Effector memory CD4-positive, alpha-beta T cell (primary cell): ENCODE data around the gene VPS18.

Experiments
- DNase-seq, 3 donors: peaks; one replicate each; pipeline ENCODE4 v3.0.0-alpha.2; 2020
- H3K27ac ChIP-seq: 2 replicates; pipeline ENCODE4 v1.7.0; 2013; ENCODE audit warnings: mild to moderate bottlenecking, low read length, moderate library complexity; ENCODE audit not compliant: insufficient read depth, poor library complexity, severe bottlenecking
- H3K27me3 ChIP-seq: replicated peaks from 2 replicates; pipeline ENCODE4 v1.7.0; 2013; ENCODE audit warnings: mild to moderate bottlenecking, low read length; ENCODE audit not compliant: insufficient read depth, control insufficient read depth, poor library complexity, severe bottlenecking
- H3K36me3 ChIP-seq: 2 replicates; pipeline ENCODE4 v1.7.0; 2013; ENCODE audit warnings: mild to moderate bottlenecking, low read length, moderate library complexity; ENCODE audit not compliant: control insufficient read depth, insufficient read depth
- H3K4me1 ChIP-seq: 2 replicates; pipeline ENCODE4 v1.7.0; 2013; ENCODE audit warnings: low read length, mild to moderate bottlenecking; ENCODE audit not compliant: control insufficient read depth, insufficient read depth, poor library complexity, severe bottlenecking
- H3K4me3 ChIP-seq: 2 replicates; pipeline ENCODE4 v1.7.0; 2013; ENCODE audit warnings: low read length, low read depth, mild to moderate bottlenecking; ENCODE audit not compliant: insufficient read depth, poor library complexity, severe bottlenecking
- H3K9me3 ChIP-seq: 2 replicates; pipeline ENCODE4 v1.7.0; 2013; ENCODE audit warnings: mild to moderate bottlenecking, low read length, moderate library complexity; ENCODE audit not compliant: control insufficient read depth

Gene VPS18

DNA sequence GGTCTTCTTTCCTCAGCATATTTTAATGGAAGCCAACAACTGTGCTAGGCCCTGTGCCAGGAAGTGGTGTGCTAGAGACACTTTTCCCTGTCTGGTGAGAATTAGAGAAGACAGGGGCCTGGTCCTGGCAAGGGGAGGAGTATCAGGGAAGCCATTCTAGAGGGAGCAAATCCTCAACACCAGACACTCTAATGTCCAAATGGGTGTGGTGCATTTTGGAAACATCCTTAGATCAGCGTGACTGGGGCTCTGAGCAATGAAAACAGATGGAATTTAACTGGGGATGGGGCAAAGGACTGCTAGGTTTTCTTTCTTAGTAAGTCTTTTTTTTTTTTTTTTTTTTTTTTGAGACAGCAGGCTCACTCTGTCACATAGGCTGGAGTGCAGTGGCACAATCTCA, 7.7 kb upstream of the VPS18 start:
- Histone ChIP-seq H3K4me3 (no peak overlapping the region), H3K27ac (no peak overlapping the region), H3K27me3 (no peaks in the 10 kb centered on the region), H3K36me3 (no peaks in the 10 kb centered on the region), H3K4me1 (peaks cover 6% of the 10 kb centered on the region), H3K9me3 (no peaks in the 10 kb centered on the region)
- no peak for DNase-seq

DNA sequence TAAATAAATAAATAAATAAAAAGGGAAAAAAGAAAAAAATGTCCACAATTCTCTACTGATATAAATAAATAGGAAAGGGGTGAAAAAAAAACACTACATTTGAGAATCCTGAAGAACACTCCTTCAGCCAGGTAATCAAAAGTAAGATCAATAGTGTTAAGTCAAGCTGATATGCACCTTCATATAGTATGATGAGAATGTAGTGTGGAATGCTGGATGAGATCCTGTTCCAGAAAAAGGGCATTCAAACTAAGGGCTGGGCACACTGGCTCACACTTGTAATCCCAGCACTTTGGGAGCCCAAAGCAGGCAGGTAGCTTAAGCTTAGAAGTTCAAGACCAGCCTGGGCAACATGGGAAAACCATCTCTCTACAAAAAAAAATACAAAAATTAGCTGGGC, 5.1 kb upstream of the VPS18 start:
- no peak for DNase-seq
- Histone ChIP-seq H3K27me3 (no peaks in the 10 kb centered on the region), H3K27ac (no peak overlapping the region), H3K9me3 (no peaks in the 10 kb centered on the region), H3K4me1 (peaks cover 12% of the 10 kb centered on the region), H3K36me3 (no peaks in the 10 kb centered on the region), H3K4me3 (no peak overlapping the region)

GRCh38 chr15:40891138-40891537, 3.1 kb upstream of the VPS18 start:
- Histone ChIP-seq H3K27ac (no peak overlapping the region), H3K9me3 (no peaks in the 10 kb centered on the region), H3K27me3 (no peaks in the 10 kb centered on the region), H3K36me3 (peaks cover 4% of the 10 kb centered on the region), H3K4me3 (no peak overlapping the region), H3K4me1 (peaks cover 19% of the 10 kb centered on the region)
- DNase-seq = no peak

DNA sequence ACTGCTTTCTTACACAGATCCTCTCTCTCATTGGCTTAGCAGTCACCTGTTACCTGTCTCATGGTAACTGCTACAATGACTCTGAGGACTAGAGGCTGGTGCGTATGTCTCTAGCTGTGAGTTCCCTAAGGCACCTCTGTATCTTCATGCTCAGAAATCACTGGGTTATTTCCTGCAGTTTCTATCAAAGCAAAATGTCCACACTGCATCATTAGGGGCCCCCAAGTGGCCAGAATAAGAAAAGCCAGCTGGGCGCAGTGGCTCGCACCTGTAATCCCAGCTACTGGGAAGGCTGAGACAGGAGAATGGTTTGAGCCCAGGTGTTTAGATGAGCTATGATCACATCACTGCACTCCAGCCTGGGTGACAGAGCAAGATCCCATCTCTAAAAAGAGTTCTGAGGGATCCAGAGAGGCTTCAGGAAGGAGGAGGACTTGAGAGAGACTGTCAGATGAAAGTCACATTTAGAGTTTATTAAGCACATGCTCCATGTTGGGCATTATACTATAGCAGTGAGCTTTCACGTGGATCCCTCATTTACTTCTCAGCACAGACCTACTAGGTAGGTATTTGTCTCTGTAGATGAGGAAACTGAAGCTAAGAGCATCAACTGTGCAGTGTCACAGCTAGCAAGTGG, 2.3 kb upstream of the VPS18 start:
- H3K27ac ChIP-seq = no peak overlapping the region
- DNase-seq = no peak
- H3K4me1 ChIP-seq = peaks cover 19% of the 10 kb centered on the region
- H3K27me3 ChIP-seq = no peaks in the 10 kb centered on the region
- H3K9me3 ChIP-seq = no peaks in the 10 kb centered on the region
- H3K36me3 ChIP-seq = peaks cover 12% of the 10 kb centered on the region
- H3K4me3 ChIP-seq = no peak overlapping the region

DNA sequence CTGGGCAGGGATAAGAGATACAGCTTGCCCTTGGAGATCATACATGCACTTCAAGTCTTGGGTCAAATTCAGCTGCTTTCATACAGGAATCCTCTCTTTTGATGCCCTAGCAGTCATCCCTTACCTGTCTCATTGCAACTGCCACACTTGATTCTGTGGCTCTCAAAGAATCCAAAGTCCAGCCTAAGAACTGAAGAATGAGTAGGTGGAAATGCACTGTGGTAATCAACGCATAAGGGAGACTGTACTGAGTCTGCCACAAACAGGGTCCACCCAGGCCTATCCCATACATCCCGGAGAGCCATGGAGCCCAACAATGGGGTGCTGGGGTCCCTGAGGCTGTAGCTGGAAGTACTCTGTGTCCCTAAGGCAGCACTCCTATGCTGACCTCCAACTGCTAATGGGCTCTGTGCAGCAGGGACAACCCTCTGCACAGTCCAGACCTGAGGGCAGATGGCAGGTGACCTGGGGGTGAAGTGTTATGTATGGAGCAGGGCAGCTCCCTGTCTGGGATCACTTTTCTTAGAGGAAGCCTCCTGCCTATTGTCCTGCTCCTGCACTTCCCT, 1.7 kb upstream of the VPS18 start:
- H3K27me3 ChIP-seq = no peaks in the 10 kb centered on the region
- H3K4me1 ChIP-seq = peaks cover 19% of the 10 kb centered on the region
- no peak overlapping the region for H3K4me3 ChIP-seq
- DNase-seq = no peak
- no peak overlapping the region for H3K27ac ChIP-seq
- no peaks in the 10 kb centered on the region for H3K9me3 ChIP-seq
- peaks cover 18% of the 10 kb centered on the region for H3K36me3 ChIP-seq

DNA sequence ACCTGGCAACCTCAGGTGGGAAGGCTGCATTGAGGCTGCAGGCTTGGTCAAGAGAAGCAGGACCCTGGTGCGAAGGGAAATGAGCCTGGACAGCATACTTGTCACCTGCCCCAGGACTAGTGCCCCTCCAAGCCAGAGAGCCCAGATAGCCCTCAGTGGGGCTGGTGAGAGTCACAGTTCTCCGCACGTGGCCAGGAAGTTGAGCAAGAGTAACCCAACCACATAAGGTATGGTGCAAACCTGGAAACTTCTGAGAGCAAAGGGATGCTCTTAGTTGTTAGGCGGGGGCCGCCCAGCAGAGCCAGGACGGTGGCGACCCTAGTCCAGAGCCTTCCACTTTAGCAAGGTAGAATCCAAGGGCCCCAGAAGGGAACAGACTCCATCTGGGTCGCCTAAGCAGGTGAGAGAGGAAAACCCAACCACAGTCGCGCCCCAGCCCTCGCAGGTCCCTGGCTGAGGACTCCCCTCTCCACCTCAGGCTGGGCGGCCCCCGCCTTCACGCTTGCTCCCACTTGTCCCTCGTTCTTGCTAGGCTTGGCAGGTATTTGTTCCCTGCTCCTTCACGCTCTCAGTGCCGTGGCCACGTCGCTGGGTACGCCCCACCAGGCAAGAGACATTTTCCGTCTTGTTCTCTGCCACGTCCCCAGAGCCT, 1.1 kb upstream of the VPS18 start:
- peaks cover 20% of the 10 kb centered on the region for H3K36me3 ChIP-seq
- no peaks in the 10 kb centered on the region for H3K9me3 ChIP-seq
- no peaks in the 10 kb centered on the region for H3K27me3 ChIP-seq
- peaks cover 19% of the 10 kb centered on the region for H3K4me1 ChIP-seq
- H3K27ac ChIP-seq = no peak overlapping the region
- no peak for DNase-seq
- no peak overlapping the region for H3K4me3 ChIP-seq

GRCh38 chr15:40894681-40895448, 615 bp downstream of the VPS18 start:
- DNase-seq = peak; percentile 29 to 54 (median 34)
- peaks cover 19% of the 10 kb centered on the region for H3K4me1 ChIP-seq
- H3K27me3 ChIP-seq = no peaks in the 10 kb centered on the region
- H3K27ac ChIP-seq = peak overlapping the region; percentile 73
- H3K36me3 ChIP-seq = peaks cover 36% of the 10 kb centered on the region
- peak overlapping the region; percentile 97 for H3K4me3 ChIP-seq
- no peaks in the 10 kb centered on the region for H3K9me3 ChIP-seq

DNA sequence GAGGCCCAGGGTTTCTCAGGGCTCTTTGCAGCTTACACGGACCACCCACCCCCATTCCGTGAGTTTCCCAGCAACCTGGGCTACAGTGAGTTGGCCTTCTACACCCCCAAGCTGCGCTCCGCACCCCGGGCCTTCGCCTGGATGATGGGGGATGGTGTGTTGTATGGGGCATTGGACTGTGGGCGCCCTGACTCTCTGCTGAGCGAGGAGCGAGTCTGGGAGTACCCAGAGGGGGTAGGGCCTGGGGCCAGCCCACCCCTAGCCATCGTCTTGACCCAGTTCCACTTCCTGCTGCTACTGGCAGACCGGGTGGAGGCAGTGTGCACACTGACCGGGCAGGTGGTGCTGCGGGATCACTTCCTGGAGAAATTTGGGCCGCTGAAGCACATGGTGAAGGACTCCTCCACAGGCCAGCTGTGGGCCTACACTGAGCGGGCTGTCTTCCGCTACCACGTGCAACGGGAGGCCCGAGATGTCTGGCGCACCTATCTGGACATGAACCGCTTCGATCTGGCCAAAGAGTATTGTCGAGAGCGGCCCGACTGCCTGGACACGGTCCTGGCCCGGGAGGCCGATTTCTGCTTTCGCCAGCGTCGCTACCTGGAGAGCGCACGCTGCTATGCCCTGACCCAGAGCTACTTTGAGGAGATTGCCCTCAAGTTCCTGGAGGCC, 5.4 kb downstream of the VPS18 start:
- Histone ChIP-seq H3K27me3 (no peaks in the 10 kb centered on the region), H3K4me1 (peaks cover 13% of the 10 kb centered on the region), H3K9me3 (no peaks in the 10 kb centered on the region), H3K27ac (no peak overlapping the region), H3K36me3 (peaks cover 64% of the 10 kb centered on the region), H3K4me3 (no peak overlapping the region)
- DNase-seq = no peak

GRCh38 chr15:40900256-40901052, 6.2 kb downstream of the VPS18 start:
- Histone ChIP-seq H3K9me3 (no peaks in the 10 kb centered on the region), H3K27ac (no peak overlapping the region), H3K4me3 (no peak overlapping the region), H3K27me3 (no peaks in the 10 kb centered on the region), H3K4me1 (peaks cover 5% of the 10 kb centered on the region), H3K36me3 (peaks cover 64% of the 10 kb centered on the region)
- DNase-seq = no peak
